Measurements from ENCODE around the gene ZNF195.

- TF ChIP-seq CTCF (IDR thresholded peaks at IDR 0.05) (peak; percentile 58), EZH2 (IDR thresholded peaks at IDR 0.05; ENCODE audit: borderline replicate concordance, insufficient read depth, low read depth, low read length, poor library complexity, severe bottlenecking) (no peak)
Measured at GRCh38 chr11:3341298-3341697, 37.6 kb downstream of the ZNF195 start.

All from B cell (primary cell).